Measurements from ENCODE around the gene RGS19.

- TF ChIP-seq CTCF (IDR thresholded peaks at IDR 0.05): no peak
- TF ChIP-seq POLR2A (IDR thresholded peaks at IDR 0.05): no peak
Observed at GRCh38 chr20:64115171-64115911, 36.0 kb upstream of the RGS19 start.

All from body of pancreas (tissue), 4 donors.